Measurements from ENCODE around the gene DMXL1. TPM values are rescaled to one million over a fixed set of nuclear protein-coding genes. Genes with fewer than 3 reads are reported as not detected.
A peak's percentile ranks its signal among the peaks of the same experiment; 100 is the strongest.

DMXL1 gene
- total and polyA plus RNA-seq, 2 experiments from 2014 or later = 19.5 to 37.4 TPM

- no peaks in the 10 kb centered on the region for H3K27me3 ChIP-seq
- H3K4me3 ChIP-seq = no peak overlapping the region
- H3K9me3 ChIP-seq (ENCODE audit: low read depth) = no peaks in the 10 kb centered on the region
- peak in 1 of 2 donors; percentile 50 for DNase-seq (ENCODE audit: low read depth in 1 of 2, low spot score in 1 of 2)
- H3K4me1 ChIP-seq (ENCODE audit: low read depth) = no peaks in the 10 kb centered on the region
- H3K27ac ChIP-seq = no peak overlapping the region
- H3K36me3 ChIP-seq = no peaks in the 10 kb centered on the region
- TF ChIP-seq CTCF (IDR thresholded peaks at IDR 0.05; ENCODE audit: low read depth, low read length) = no peak
These were observed 33.2 kb upstream of the DMXL1 start for GRCh38 chr5:119037496-119038215.

GRCh38 chr5:119048246-119048645 lies 22.6 kb upstream of the DMXL1 start:
- Histone ChIP-seq H3K27me3 (no peaks in the 10 kb centered on the region), H3K27ac (no peak overlapping the region), H3K4me1 (ENCODE audit: low read depth) (no peaks in the 10 kb centered on the region), H3K4me3 (no peak overlapping the region), H3K36me3 (no peaks in the 10 kb centered on the region), H3K9me3 (ENCODE audit: low read depth) (no peaks in the 10 kb centered on the region)
- no peak for TF ChIP-seq CTCF (IDR thresholded peaks at IDR 0.05; ENCODE audit: low read depth, low read length)
- DNase-seq (ENCODE audit: low read depth in 1 of 2, low spot score in 1 of 2) = no peak

- no peak for TF ChIP-seq CTCF (IDR thresholded peaks at IDR 0.05; ENCODE audit: low read depth, low read length)
- no peaks in the 10 kb centered on the region for H3K9me3 ChIP-seq (ENCODE audit: low read depth)
- H3K4me3 ChIP-seq = no peak overlapping the region
- H3K4me1 ChIP-seq (ENCODE audit: low read depth) = no peaks in the 10 kb centered on the region
- H3K27me3 ChIP-seq = no peaks in the 10 kb centered on the region
- no peaks in the 10 kb centered on the region for H3K36me3 ChIP-seq
- no peak overlapping the region for H3K27ac ChIP-seq
- DNase-seq (ENCODE audit: low read depth in 1 of 2, low spot score in 1 of 2) = peak in 1 of 2 donors; percentile 82
These were observed 20.9 kb upstream of the DMXL1 start for GRCh38 chr5:119049824-119050449.

- no peak for TF ChIP-seq CTCF (IDR thresholded peaks at IDR 0.05; ENCODE audit: low read depth, low read length)
- no peak overlapping the region for H3K4me3 ChIP-seq
- DNase-seq (ENCODE audit: low read depth in 1 of 2, low spot score in 1 of 2) = no peak
- H3K27ac ChIP-seq = no peak overlapping the region
- H3K4me1 ChIP-seq (ENCODE audit: low read depth) = no peaks in the 10 kb centered on the region
- no peaks in the 10 kb centered on the region for H3K9me3 ChIP-seq (ENCODE audit: low read depth)
- H3K36me3 ChIP-seq = no peaks in the 10 kb centered on the region
- no peaks in the 10 kb centered on the region for H3K27me3 ChIP-seq
These were observed 16.8 kb upstream of the DMXL1 start for GRCh38 chr5:119054101-119054500.

GRCh38 chr5:119055294-119055693 lies 15.6 kb upstream of the DMXL1 start:
- Histone ChIP-seq H3K27me3 (no peaks in the 10 kb centered on the region), H3K36me3 (no peaks in the 10 kb centered on the region), H3K9me3 (ENCODE audit: low read depth) (no peaks in the 10 kb centered on the region), H3K4me1 (ENCODE audit: low read depth) (no peaks in the 10 kb centered on the region), H3K27ac (no peak overlapping the region), H3K4me3 (no peak overlapping the region)
- no peak for TF ChIP-seq CTCF (IDR thresholded peaks at IDR 0.05; ENCODE audit: low read depth, low read length)
- DNase-seq (ENCODE audit: low read depth in 1 of 2, low spot score in 1 of 2) = peak in 1 of 2 donors; percentile 71

Data from cardiac muscle cell (in vitro differentiated cells and primary cell).